ENCODE measurements around the gene ZHX3. TPM values are rescaled to one million over a fixed set of nuclear protein-coding genes. Genes with fewer than 3 reads are reported as not detected.

Gene ZHX3
- total RNA-seq, 1 donor from 2014 or later, result 14.5 TPM

DNA sequence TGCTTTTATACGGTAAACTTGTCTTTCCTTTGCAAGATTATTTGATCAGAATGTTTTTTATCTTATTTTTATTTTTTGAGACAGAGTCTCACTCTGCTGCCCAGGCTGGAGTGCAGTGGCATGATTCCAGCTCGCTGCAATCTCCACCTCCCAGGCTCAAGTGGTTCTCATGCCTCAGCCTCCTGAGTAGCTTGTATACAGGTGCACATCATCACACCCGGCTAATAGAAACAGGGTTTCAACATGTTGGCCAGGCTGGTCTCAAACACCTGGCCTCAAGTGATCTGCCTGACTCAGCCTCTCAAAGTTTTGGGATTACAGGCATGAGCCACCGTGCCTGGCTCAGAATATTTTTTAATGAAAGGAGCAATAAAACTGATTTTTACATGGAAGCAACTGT lies 14.2 kb upstream of the ZHX3 start:
- DNase-seq (ENCODE audit: low read depth) (no peak), FAIRE-seq (no peak)
- Histone ChIP-seq H3K36me3 (ENCODE audit: control insufficient read depth, insufficient read depth, low read length) (no peaks in the 10 kb centered on the region), H3K4me3 (ENCODE audit: low read depth, low read length) (no peak overlapping the region), H3K27me3 (ENCODE audit: control insufficient read depth, insufficient read depth, low read length) (no peaks in the 10 kb centered on the region)
- TF ChIP-seq, protein P1, sequence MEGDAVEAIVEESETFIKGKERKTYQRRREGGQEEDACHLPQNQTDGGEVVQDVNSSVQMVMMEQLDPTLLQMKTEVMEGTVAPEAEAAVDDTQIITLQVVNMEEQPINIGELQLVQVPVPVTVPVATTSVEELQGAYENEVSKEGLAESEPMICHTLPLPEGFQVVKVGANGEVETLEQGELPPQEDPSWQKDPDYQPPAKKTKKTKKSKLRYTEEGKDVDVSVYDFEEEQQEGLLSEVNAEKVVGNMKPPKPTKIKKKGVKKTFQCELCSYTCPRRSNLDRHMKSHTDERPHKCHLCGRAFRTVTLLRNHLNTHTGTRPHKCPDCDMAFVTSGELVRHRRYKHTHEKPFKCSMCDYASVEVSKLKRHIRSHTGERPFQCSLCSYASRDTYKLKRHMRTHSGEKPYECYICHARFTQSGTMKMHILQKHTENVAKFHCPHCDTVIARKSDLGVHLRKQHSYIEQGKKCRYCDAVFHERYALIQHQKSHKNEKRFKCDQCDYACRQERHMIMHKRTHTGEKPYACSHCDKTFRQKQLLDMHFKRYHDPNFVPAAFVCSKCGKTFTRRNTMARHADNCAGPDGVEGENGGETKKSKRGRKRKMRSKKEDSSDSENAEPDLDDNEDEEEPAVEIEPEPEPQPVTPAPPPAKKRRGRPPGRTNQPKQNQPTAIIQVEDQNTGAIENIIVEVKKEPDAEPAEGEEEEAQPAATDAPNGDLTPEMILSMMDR (IDR thresholded peaks at IDR 0.05; ENCODE audit: insufficient read depth, low read length, severe bottlenecking), result no peak

DNA sequence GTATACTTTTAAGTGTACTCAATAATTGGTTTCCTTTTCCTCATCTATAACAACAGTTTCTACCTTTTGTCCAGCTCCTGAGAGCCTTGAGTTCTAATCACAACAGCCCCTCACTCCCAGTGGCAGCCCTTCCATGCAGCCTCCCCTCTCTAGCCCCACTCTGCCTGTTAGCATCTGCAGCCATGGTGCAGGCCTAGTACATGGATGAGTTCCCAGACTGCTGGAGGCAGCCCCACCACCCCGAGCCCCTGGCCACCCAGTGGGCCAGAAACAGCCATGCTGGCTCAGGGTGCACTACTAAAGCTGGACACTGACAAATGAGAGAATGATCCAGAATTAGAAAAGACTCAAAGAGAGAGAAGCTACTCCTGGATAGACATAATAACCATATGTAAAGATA lies 13.4 kb upstream of the ZHX3 start:
- Histone ChIP-seq H3K27me3 (ENCODE audit: control insufficient read depth, insufficient read depth, low read length) (no peaks in the 10 kb centered on the region), H3K36me3 (ENCODE audit: control insufficient read depth, insufficient read depth, low read length) (no peaks in the 10 kb centered on the region), H3K4me3 (ENCODE audit: low read depth, low read length) (no peak overlapping the region)
- FAIRE-seq (no peak), DNase-seq (ENCODE audit: low read depth) (no peak)
- TF ChIP-seq, protein P1 (IDR thresholded peaks at IDR 0.05; ENCODE audit: insufficient read depth, low read length, severe bottlenecking), result no peak

DNA sequence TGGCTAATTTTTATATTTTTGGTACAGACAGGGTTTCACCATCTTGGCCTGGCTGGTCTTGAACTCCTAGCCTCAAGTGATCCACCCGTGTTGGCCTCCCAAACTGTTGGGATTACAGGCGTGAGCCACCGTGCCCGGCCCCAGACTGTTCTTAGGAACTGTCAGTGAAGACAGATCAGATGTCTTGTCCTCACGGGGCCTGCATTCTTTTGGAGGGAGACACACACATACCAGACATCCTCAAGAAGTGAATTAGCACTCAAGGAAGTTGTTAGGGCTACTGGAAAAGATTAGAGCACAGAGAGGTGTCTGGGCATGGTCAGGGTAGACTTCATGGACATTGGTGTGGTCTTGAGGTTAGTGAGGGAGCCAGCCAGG lies 12.8 kb upstream of the ZHX3 start:
- no peak for FAIRE-seq
- TF ChIP-seq, protein P1 (IDR thresholded peaks at IDR 0.05; ENCODE audit: insufficient read depth, low read length, severe bottlenecking), result no peak
- H3K36me3 ChIP-seq (ENCODE audit: control insufficient read depth, insufficient read depth, low read length), result no peaks in the 10 kb centered on the region
- peak; percentile 33 for DNase-seq (ENCODE audit: low read depth)
- no peaks in the 10 kb centered on the region for H3K27me3 ChIP-seq (ENCODE audit: control insufficient read depth, insufficient read depth, low read length)
- no peak overlapping the region for H3K4me3 ChIP-seq (ENCODE audit: low read depth, low read length)

DNA sequence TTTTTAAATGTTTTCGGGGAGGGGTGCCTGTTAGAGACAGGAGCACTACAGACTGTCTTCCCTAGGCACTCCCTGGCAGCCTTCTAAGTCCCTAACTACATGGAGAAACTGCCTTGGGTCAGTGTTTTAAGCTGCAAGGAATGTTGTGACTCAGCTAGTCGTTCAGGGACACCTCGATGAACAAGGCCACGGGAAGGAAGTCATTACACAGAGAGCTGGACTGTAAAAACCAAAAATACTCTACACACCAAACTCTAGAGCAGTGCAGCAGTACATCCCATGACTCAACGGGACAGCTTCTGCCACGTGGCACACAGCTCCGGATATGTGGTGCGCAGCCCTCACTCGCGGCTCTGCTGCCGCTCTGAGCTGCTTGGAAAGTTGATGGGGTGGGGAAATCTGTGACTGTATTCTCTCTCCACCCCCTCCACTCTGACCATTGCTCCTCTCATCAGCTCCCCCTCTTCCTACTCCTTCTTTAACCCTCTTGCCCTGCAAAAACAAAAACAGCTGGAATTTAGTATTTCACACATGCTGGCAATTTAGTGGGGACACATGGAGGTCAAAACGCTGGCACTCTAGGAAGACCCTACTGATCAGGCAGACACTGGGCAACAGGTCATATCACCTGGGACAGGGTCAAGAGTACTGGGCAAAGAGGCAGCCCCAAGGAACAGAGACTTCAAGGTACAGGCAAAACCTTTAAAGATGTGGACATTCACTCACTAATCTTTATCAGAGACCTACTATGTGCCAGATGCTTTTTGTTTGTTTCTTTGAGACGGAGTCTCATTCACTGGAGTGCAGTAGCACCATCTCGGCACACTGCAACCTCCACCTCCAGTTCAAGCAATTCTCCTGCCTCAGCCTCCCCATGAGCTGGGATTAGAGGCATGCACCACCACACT lies 12.2 kb upstream of the ZHX3 start:
- TF ChIP-seq, protein P1 (IDR thresholded peaks at IDR 0.05; ENCODE audit: insufficient read depth, low read length, severe bottlenecking), result no peak
- DNase-seq (ENCODE audit: low read depth) (peak; percentile 97), FAIRE-seq (no peak)
- no peaks in the 10 kb centered on the region for H3K27me3 ChIP-seq (ENCODE audit: control insufficient read depth, insufficient read depth, low read length)
- H3K4me3 ChIP-seq (ENCODE audit: low read depth, low read length), result no peak overlapping the region
- no peaks in the 10 kb centered on the region for H3K36me3 ChIP-seq (ENCODE audit: control insufficient read depth, insufficient read depth, low read length)

DNA sequence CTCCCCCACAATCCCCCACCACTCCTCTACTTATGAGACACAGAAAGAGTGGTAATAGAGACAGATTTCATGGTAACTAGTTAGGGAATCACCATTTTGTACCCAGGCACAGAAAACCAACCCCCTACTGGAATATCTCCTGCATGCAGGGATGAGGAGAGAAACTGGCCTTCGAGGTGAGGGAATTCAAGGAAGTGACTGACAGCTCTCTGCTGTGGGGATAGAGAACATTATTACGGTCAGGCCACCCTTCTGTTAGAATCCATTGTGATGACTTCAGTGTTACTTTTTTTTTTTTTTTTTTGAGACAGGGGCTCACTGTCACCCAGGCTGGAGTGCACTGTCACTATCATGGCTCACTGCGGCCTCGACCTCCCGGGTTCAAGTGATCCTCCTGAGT lies 9.6 kb upstream of the ZHX3 start:
- TF ChIP-seq, protein P1 (IDR thresholded peaks at IDR 0.05; ENCODE audit: insufficient read depth, low read length, severe bottlenecking), result no peak
- Histone ChIP-seq H3K36me3 (ENCODE audit: control insufficient read depth, insufficient read depth, low read length) (no peaks in the 10 kb centered on the region), H3K27me3 (ENCODE audit: control insufficient read depth, insufficient read depth, low read length) (no peaks in the 10 kb centered on the region), H3K4me3 (ENCODE audit: low read depth, low read length) (no peak overlapping the region)
- FAIRE-seq (no peak), DNase-seq (ENCODE audit: low read depth) (no peak)
